NOMO-1 (cell line): ENCODE results near the gene RHOXF1.
"Not testable (repeated sequence)": the region's sequence is repeated elsewhere in the genome, so short reads cannot be mapped to it uniquely, and the experiment has no call there.

Source experiments
- DNase-seq, 2 experiments: peaks; one replicate each; lab custom pipeline; 2025; ENCODE audit not compliant: unreplicated experiment in 2 of 2; lab: John Stamatoyannopoulos, UW

The RHOXF1 gene

GRCh38 chrX:120087289-120088017 lies 28.3 kb downstream of the RHOXF1 start:
- DNase-seq, result no peak

- DNase-seq, result not testable (repeated sequence)
Measured at GRCh38 chrX:120085553-120086185, 30.0 kb downstream of the RHOXF1 start.

GRCh38 chrX:120077590-120077989 lies 38.1 kb downstream of the RHOXF1 start, which contains the start of gene RHOXF2B:
RHOXF2B (minus strand) TSS chrX:120077690; CDS start chrX:120077552, 138 bp downstream.
- not testable (repeated sequence) for DNase-seq

- DNase-seq, result not testable (repeated sequence)
Measured at GRCh38 chrX:120066169-120066568, 49.5 kb downstream of the RHOXF1 start.
